PFSK-1 (cell line): ENCODE data around the gene ASAH2.

Experiments
- POLR2AphosphoS5 ChIP-seq: IDR thresholded peaks from 2 replicates; pipeline ENCODE4 v1.6.1; 2012; ENCODE audit warnings: low read depth, mild to moderate bottlenecking, control low read depth, low read length, moderate library complexity
- SIN3A ChIP-seq: IDR thresholded peaks from 2 replicates; pipeline ENCODE4 v1.6.1; 2012; ENCODE audit warnings: mild to moderate bottlenecking, low read length, moderate library complexity, borderline replicate concordance; ENCODE audit not compliant: insufficient read depth
- TAF1 ChIP-seq: IDR thresholded peaks from 2 replicates; pipeline ENCODE4 v1.6.1; 2012; ENCODE audit warnings: low read length, control low read depth, borderline replicate concordance; ENCODE audit not compliant: insufficient read depth
- TF ChIP-seq, protein P1 (sequence below), 2 experiments: IDR thresholded peaks; 2 replicates each; pipeline versions ENCODE4 v1.6.1 to v1.8.0; 2011 to 2012; ENCODE audit warnings: low read depth in 2 of 2, low read length in 2 of 2, control low read depth in 1 of 2, inconsistent platforms in 1 of 2, mild to moderate bottlenecking in 1 of 2, moderate library complexity in 1 of 2; ENCODE audit not compliant: insufficient read depth in 1 of 2

- TF ChIP-seq SIN3A (no peak), POLR2AphosphoS5 (no peak), TAF1 (no peak)
- TF ChIP-seq, protein P1, sequence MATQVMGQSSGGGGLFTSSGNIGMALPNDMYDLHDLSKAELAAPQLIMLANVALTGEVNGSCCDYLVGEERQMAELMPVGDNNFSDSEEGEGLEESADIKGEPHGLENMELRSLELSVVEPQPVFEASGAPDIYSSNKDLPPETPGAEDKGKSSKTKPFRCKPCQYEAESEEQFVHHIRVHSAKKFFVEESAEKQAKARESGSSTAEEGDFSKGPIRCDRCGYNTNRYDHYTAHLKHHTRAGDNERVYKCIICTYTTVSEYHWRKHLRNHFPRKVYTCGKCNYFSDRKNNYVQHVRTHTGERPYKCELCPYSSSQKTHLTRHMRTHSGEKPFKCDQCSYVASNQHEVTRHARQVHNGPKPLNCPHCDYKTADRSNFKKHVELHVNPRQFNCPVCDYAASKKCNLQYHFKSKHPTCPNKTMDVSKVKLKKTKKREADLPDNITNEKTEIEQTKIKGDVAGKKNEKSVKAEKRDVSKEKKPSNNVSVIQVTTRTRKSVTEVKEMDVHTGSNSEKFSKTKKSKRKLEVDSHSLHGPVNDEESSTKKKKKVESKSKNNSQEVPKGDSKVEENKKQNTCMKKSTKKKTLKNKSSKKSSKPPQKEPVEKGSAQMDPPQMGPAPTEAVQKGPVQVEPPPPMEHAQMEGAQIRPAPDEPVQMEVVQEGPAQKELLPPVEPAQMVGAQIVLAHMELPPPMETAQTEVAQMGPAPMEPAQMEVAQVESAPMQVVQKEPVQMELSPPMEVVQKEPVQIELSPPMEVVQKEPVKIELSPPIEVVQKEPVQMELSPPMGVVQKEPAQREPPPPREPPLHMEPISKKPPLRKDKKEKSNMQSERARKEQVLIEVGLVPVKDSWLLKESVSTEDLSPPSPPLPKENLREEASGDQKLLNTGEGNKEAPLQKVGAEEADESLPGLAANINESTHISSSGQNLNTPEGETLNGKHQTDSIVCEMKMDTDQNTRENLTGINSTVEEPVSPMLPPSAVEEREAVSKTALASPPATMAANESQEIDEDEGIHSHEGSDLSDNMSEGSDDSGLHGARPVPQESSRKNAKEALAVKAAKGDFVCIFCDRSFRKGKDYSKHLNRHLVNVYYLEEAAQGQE (IDR thresholded peaks at IDR 0.05; ENCODE audit: insufficient read depth in 1 of 2, low read depth in 2 of 2, low read length in 2 of 2), result no peak
These were observed 35.9 kb upstream of the ASAH2 start for GRCh38 chr10:50286996-50287803.
